ENCODE data around the gene SLC7A9. TPM values are rescaled to one million over a fixed set of nuclear protein-coding genes. Genes with fewer than 3 reads are reported as not detected.

The SLC7A9 gene
- total RNA-seq, 2 donors from 2014 or later = 3.0 TPM; not detected in 1

- H3K27me3 ChIP-seq = no peaks in the 10 kb centered on the region
- intact Hi-C loops (cut with DNase I) = no loop called here
- DNase-seq = no peak
- no peak overlapping the region for H3K4me3 ChIP-seq
- H3K4me1 ChIP-seq = no peaks in the 10 kb centered on the region
- no peaks in the 10 kb centered on the region for H3K36me3 ChIP-seq
- TF ChIP-seq, protein P1, sequence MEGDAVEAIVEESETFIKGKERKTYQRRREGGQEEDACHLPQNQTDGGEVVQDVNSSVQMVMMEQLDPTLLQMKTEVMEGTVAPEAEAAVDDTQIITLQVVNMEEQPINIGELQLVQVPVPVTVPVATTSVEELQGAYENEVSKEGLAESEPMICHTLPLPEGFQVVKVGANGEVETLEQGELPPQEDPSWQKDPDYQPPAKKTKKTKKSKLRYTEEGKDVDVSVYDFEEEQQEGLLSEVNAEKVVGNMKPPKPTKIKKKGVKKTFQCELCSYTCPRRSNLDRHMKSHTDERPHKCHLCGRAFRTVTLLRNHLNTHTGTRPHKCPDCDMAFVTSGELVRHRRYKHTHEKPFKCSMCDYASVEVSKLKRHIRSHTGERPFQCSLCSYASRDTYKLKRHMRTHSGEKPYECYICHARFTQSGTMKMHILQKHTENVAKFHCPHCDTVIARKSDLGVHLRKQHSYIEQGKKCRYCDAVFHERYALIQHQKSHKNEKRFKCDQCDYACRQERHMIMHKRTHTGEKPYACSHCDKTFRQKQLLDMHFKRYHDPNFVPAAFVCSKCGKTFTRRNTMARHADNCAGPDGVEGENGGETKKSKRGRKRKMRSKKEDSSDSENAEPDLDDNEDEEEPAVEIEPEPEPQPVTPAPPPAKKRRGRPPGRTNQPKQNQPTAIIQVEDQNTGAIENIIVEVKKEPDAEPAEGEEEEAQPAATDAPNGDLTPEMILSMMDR (IDR thresholded peaks at IDR 0.05) = no peak
- H3K9ac ChIP-seq (ENCODE audit: low read depth in 2 of 2, low read length in 2 of 2) = no peak overlapping the region
- no peaks in the 10 kb centered on the region for H3K9me3 ChIP-seq
- H3K27ac ChIP-seq = no peak overlapping the region
Measured at GRCh38 chr19:32911467-32911866, 41.9 kb upstream of the SLC7A9 start.

- H3K27me3 ChIP-seq = no peaks in the 10 kb centered on the region
- intact Hi-C loops (cut with DNase I) = no loop called here
- H3K9ac ChIP-seq (ENCODE audit: low read depth in 2 of 2, low read length in 2 of 2) = no peak overlapping the region
- no peak overlapping the region for H3K27ac ChIP-seq
- H3K36me3 ChIP-seq = no peaks in the 10 kb centered on the region
- no peaks in the 10 kb centered on the region for H3K4me1 ChIP-seq
- DNase-seq = no peak
- TF ChIP-seq, protein P1 (IDR thresholded peaks at IDR 0.05) = no peak
- no peaks in the 10 kb centered on the region for H3K9me3 ChIP-seq
- no peak overlapping the region for H3K4me3 ChIP-seq
Measured at GRCh38 chr19:32910874-32911273, 41.3 kb upstream of the SLC7A9 start.

DNA sequence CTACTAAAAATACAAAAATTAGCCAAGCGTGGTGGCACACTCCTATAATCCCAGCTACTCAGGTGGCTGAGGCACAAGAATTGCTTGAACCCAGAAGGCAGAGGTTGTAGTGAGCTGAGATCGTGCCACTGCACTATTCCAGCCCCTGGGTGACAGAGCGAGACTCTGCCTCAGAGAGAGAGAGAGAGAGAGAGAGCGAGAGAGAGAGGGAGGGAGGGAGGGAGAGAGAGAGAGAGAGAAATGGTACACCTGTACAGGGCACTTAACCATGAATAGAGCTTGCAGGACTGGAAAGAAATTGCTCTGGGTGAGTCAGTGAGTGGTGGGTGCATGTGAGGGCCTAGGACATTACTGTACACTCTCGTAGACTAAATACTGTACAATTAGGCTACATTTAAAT lies 40.5 kb upstream of the SLC7A9 start:
- Histone ChIP-seq H3K36me3 (no peaks in the 10 kb centered on the region), H3K27me3 (no peaks in the 10 kb centered on the region), H3K27ac (no peak overlapping the region), H3K9ac (ENCODE audit: low read depth in 2 of 2, low read length in 2 of 2) (no peak overlapping the region), H3K4me3 (no peak overlapping the region), H3K4me1 (no peaks in the 10 kb centered on the region), H3K9me3 (no peaks in the 10 kb centered on the region)
- DNase-seq = no peak
- TF ChIP-seq, protein P1 (IDR thresholded peaks at IDR 0.05) = no peak
- intact Hi-C loops (cut with DNase I) = no loop called here

- Histone ChIP-seq H3K27ac (no peak overlapping the region), H3K36me3 (no peaks in the 10 kb centered on the region), H3K4me1 (no peaks in the 10 kb centered on the region), H3K4me3 (no peak overlapping the region), H3K9ac (ENCODE audit: low read depth in 2 of 2, low read length in 2 of 2) (no peak overlapping the region), H3K27me3 (no peaks in the 10 kb centered on the region), H3K9me3 (no peaks in the 10 kb centered on the region)
- TF ChIP-seq, protein P1 (IDR thresholded peaks at IDR 0.05) = no peak
- no peak for DNase-seq
- intact Hi-C loops (cut with DNase I) = no loop called here
Measured at GRCh38 chr19:32909257-32909656, 39.7 kb upstream of the SLC7A9 start.

DNA sequence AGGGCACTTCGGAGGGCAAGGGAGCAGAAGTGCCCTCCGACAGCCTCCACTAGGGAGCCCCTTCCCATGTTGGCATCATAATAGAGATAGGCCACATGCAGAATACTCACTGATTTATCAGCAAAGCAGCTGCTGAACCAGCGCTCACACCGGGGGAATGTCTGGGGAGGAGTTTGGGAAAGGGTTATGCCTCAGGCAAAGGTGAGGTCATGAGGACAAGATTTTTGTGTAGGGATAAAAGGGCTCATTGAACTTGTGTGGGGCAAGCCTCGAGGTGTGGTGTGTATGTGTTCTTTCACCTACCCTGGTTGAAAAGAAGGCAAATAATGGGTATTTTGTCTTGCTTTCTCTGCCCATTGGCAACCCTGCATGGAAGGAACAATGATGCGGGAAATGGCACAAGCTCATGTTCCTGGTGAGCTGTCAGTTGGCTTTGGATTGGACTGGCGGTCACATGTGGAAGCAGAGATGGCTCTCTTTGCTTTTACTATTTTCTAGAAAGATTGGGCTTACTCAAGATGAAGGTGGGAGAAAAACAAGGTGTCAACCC lies 39.1 kb upstream of the SLC7A9 start:
- Histone ChIP-seq H3K9ac (ENCODE audit: low read depth in 2 of 2, low read length in 2 of 2) (no peak overlapping the region), H3K36me3 (no peaks in the 10 kb centered on the region)
- intact Hi-C loops (cut with DNase I) = no loop called here

More for the DNA sequence above, 39.1 kb upstream of the SLC7A9 start:
- Histone ChIP-seq H3K4me3 (no peak overlapping the region), H3K27me3 (no peaks in the 10 kb centered on the region), H3K27ac (no peak overlapping the region), H3K4me1 (no peaks in the 10 kb centered on the region), H3K9me3 (no peaks in the 10 kb centered on the region)
- DNase-seq = no peak
- TF ChIP-seq, protein P1 (IDR thresholded peaks at IDR 0.05) = no peak
